Ovary (tissue), 3 donors: Measurements from ENCODE around the gene TSPEAR.

Source experiments
- CTCF ChIP-seq, 3 donors: fragments of 450-650 bp in 2 of 3; fragments of 200-600 bp in 1 of 3; IDR thresholded peaks; one replicate each; pipeline versions ENCODE4 v1.5.1 to v1.8.0; 2016 to 2022; ENCODE audit warnings: antibody characterized with exemption in 3 of 3, mild to moderate bottlenecking in 1 of 3
- POLR2A ChIP-seq: fragments of 450-650 bp; IDR thresholded peaks from one replicate; pipeline ENCODE4 v1.6.1; 2017; ENCODE audit warnings: antibody characterized with exemption, mild to moderate bottlenecking, moderate library complexity
- donor health status: DM: no; HTN: no; CAD: no.

- TF ChIP-seq CTCF (IDR thresholded peaks at IDR 0.05) (no peak), POLR2A (no peak)
Measured at GRCh38 chr21:44712203-44713028, 1.0 kb upstream of the TSPEAR start.
